Hippocampal formation (tissue), 2 donors: ENCODE results near the gene HMG20A.

Source experiments
- DNase-seq, 2 donors: peaks; one replicate each; lab custom pipeline; 2025; lab: John Stamatoyannopoulos, UW

Gene HMG20A

DNA sequence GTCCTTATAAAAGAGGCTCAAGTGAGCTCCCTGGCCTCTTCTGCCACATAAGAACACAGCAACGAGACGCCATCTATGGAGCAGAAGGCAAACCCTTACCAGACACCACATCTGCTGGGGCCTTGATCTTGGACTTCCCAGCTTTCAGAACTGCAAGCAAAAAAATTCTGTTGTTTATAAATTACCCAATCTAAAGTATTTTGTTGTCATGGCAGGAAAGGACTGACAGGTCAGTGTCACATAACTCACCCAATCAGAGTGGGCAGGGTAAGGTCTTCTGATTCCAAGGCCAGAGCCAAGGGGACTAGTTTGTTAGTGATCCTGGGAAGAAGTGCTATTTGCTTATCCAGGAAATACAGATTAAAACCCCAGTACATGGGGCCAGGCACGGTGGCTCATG lies 98.9 kb downstream of the HMG20A start:
- DNase-seq: no peak

- DNase-seq: no peak
Measured at GRCh38 chr15:77521206-77521605, 100.5 kb downstream of the HMG20A start.

DNA sequence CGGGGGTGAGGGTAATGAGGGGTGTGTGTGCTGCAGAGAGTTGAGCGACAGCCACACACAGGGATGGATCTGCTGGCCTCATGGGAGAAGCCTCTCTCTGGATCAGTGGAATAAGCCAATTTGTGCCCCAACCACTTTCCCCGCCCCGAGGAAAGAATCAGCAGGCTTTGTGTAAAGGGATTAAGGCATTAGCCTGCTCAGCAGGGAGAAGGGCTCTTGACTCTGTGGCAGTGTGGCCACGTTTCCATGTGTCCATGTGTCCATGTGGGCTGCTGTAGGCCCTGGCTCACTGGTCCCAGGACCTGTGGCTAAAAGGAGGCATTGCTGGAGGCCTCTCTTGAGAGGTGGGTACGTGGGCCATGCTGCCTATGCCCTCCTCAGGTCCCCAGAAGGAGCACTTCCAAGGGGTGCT lies 104.7 kb downstream of the HMG20A start:
- DNase-seq: no peak

GRCh38 chr15:77525907-77526594 lies 105.4 kb downstream of the HMG20A start:
- no peak for DNase-seq

- DNase-seq: no peak
Measured at GRCh38 chr15:77526595-77527163, 106.0 kb downstream of the HMG20A start.

DNA sequence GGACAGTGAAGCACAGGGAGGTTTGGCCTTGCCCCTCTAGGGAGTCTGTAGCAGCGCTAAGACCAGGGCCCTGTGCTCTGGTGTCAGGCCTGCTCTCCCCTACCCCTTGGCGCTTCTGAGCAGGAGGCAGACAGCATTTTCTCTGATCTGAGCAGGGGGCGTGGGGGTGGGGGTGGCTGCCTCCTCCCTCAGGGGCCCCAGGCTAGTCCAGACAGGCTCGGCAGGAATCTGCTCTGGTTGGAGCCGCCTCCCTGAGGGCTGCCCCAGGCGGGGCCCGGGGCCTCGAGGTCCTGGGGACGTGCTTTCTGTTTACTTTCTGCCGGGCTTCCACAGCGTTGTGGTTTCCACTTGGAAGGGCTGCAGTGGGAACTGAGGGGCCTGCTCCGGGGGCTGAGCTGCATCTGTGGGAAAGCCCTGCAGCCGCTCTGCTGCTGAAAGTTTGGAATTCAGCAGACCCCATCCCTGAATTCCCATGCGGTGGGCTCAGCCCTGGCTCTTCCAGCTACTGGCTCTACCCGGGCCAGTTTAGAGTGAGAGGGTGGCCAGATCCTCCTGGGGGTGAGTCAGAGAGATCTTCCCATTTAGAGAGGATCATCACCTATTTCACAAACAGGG lies 106.6 kb downstream of the HMG20A start:
- DNase-seq: no peak

- no peak for DNase-seq
Measured at GRCh38 chr15:77527831-77528231, 107.1 kb downstream of the HMG20A start.

DNA sequence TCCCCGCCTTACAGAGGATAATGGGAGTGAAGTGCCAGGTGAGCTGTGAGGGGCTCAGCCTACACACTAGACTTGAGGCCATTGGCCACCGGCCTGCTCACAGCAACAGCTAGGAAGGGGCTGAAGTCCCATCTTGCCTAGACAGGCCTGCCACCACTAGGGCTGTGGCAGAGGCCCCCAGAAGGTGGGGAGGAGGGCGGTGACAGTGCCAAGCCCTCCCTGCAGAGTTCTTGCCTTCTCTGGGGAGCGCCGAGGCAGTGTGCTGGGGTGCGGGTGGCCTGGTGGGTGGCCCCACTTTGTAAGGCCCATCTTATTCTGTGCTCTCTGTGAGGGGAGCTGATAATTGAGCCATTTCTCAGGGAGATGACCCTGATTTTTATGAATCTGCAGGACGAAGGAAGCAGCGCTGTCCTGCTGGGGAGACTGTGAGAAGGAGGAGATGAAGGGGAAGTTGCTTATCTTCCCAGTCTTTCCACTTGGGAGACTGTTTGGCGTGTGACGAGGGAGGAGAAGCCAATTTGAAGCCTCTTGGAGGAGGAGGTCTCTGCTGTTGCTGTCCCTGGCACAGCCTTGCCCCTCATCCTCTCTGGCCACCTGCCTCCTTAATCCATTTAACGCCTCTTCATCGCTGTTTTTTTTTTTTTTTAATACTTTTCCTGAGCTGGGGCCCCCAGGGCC lies 107.7 kb downstream of the HMG20A start:
- DNase-seq: no peak

DNA sequence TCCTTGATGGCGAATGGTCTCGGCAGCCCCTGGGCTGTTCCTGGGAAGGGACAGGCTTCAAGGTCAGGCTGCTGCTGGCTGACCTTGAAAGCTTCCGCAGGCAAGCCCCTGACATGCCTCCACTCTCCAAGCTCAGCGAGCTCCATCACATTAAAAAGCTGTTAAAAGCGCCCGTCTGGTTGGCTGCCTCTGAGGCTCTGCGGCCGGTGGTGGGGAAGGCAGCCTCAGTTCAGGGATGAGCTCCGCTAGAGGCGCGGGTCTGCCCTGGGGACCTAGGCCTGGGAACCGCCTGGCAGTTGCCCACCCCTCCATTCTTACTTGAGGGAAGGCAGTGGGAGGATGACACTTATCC lies 108.3 kb downstream of the HMG20A start:
- DNase-seq: no peak

DNA sequence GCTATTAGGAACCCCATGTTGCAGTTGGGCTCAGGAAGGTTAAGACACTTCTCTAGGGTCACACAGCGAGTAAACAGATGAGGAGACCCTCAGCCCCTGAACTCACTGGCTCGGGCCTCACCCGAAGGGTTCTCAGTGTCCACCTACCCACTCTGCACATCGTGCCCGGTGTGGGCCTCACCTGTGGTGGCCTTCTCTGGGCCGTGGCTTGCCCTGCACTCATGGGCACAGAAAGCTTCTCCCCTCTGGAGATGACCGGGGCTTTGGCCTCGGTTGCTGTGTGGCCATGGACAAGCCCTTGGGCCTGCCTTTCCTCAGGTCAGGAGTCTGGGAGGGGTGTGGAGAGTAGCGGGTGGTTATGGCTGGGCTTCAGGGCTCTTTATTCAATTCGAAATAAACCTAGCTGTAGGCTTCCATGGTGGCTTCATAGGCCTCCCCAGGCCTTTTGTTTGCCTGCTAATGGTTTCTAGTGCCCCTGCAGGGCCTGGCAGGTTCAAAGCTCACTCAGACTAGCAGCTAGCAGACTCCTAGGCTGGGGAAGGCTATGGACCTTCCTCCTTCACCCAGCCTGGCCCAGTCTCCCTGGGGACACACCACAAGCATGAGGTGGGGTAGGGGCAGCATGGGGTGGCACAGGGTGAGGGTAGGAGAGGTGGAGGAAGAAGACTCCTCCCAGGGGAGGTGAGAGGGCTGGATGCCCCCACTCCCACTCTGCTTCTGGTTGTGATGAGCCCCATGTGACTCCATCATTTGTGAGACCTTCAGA lies 108.9 kb downstream of the HMG20A start:
- no peak for DNase-seq

DNA sequence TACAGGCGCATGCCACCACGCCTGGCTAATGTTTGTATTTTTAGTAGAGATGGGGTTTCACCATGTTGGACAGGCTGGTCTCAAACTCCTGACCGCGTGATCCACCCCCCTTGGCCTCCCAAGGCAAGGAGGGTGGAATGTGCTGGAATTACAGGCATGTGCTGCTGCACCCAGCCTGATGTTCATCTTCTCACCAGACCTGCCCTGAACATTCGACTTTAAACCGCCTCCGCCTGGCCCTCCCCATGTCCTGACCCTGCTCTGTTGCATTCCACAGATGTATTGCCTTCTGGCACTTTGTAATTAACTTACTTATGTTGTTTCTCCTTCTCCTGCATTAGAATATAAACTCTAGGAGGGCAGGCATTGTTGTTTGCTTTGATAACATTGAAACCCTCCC lies 109.9 kb downstream of the HMG20A start:
- DNase-seq: no peak

- no peak for DNase-seq
Measured at GRCh38 chr15:77531191-77532000, 110.7 kb downstream of the HMG20A start.

DNA sequence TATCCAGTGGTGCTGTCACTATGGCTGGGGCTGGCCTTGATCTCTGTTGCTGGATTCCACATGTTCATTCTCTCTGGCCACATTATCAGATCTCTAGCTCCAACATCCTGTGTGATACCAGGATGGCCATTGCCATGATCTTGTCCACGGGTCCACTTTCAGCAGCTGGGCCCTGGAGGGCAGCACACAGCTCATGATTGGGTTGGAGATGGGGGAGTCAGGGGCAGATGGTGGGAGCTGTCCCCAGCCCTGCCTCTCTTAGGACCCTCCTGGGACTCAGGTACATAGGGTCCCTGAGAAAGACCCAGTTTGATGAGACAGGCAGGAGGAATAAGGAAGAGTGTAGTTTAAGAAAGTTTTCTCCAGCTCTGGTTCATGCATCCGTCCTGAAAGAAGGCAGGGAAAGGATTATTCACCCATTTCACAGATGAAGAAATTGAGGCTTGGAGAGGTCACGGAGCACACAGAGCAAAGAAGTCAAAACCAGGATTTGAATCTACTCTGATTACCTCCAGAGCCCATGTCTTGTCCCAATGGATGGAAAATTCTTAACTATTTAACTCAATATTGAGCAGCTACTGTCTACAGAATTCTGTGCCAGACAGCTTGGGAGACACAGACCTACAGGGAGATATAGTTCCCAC lies 111.5 kb downstream of the HMG20A start:
- DNase-seq: no peak

- no peak for DNase-seq
Measured at GRCh38 chr15:77532846-77533245, 112.2 kb downstream of the HMG20A start.

- DNase-seq: no peak
Measured at GRCh38 chr15:77533578-77534430, 113.1 kb downstream of the HMG20A start.
